GM23338 (cell line): ENCODE results near the gene KRTAP1-4.

ENCODE experiments used
- CREB1 ChIP-seq: fragments of 250-450 bp; sonication (Bioruptor Pico); IDR thresholded peaks from 2 replicates; pipeline ENCODE4 v1.5.0; 2020; ENCODE audit warnings: low read depth, mild to moderate bottlenecking, moderate library complexity
- ETS1 ChIP-seq: IDR thresholded peaks from 2 replicates; pipeline ENCODE4 v1.6.1; 2016; ENCODE audit warnings: antibody characterized with exemption
- EZH2 ChIP-seq: fragments of 200-600 bp; sonication (generic); IDR thresholded peaks from one replicate; pipeline ENCODE4 v1.8.0; 2017; ENCODE audit warnings: antibody characterized with exemption, mild to moderate bottlenecking, low read depth; ENCODE audit not compliant: unreplicated experiment
- EZH2phosphoT487 ChIP-seq: fragments of 200-600 bp; sonication (generic); IDR thresholded peaks from one replicate; pipeline ENCODE4 v1.8.1; 2018; ENCODE audit warnings: antibody characterized with exemption; ENCODE audit not compliant: unreplicated experiment
- JUNB ChIP-seq: IDR thresholded peaks from one replicate; pipeline ENCODE4 v1.6.1; 2016; ENCODE audit warnings: antibody characterized with exemption; ENCODE audit not compliant: unreplicated experiment
- NANOG ChIP-seq: IDR thresholded peaks from 2 replicates; pipeline ENCODE4 v1.6.1; 2016; ENCODE audit warnings: antibody characterized with exemption, borderline replicate concordance
- POLR2AphosphoS5 ChIP-seq: IDR thresholded peaks from 2 replicates; pipeline ENCODE4 v1.6.1; 2016; ENCODE audit warnings: antibody characterized with exemption, low read depth
- STAT1 ChIP-seq: IDR thresholded peaks from one replicate; pipeline ENCODE4 v1.6.1; 2016; ENCODE audit warnings: antibody characterized with exemption; ENCODE audit not compliant: unreplicated experiment
- ZNF114 ChIP-seq: fragments of 250-450 bp; sonication (Bioruptor Pico); IDR thresholded peaks from 2 replicates; pipeline ENCODE4 v1.5.0; 2020; ENCODE audit warnings: mild to moderate bottlenecking, moderate library complexity
- ZNF331 ChIP-seq: fragments of 250-450 bp; sonication (Bioruptor Pico); IDR thresholded peaks from 2 replicates; pipeline ENCODE4 v1.5.0; 2020; ENCODE audit warnings: low read depth, mild to moderate bottlenecking, moderate library complexity
- TF ChIP-seq, protein P1 (sequence below), 2 experiments: fragments of 200-600 bp in 1 of 2; sonication (generic) in 1 of 2; conservative IDR thresholded peaks; 2 replicates each; pipeline versions ENCODE4 v1.5.1 to v1.6.1; 2016 to 2017; ENCODE audit warnings: antibody characterized with exemption in 2 of 2, low read depth in 2 of 2, mild to moderate bottlenecking in 2 of 2, moderate library complexity in 1 of 2
- TF ChIP-seq, protein P2 (sequence below): IDR thresholded peaks from one replicate; pipeline ENCODE4 v1.6.1; 2018; ENCODE audit warnings: antibody characterized with exemption; ENCODE audit not compliant: unreplicated experiment
- TF ChIP-seq, protein P3 (sequence below): fragments of 250-450 bp; sonication (Bioruptor Pico); IDR thresholded peaks from 2 replicates; pipeline ENCODE4 v1.5.0; 2020; ENCODE audit warnings: mild to moderate bottlenecking, moderate library complexity

DNA sequence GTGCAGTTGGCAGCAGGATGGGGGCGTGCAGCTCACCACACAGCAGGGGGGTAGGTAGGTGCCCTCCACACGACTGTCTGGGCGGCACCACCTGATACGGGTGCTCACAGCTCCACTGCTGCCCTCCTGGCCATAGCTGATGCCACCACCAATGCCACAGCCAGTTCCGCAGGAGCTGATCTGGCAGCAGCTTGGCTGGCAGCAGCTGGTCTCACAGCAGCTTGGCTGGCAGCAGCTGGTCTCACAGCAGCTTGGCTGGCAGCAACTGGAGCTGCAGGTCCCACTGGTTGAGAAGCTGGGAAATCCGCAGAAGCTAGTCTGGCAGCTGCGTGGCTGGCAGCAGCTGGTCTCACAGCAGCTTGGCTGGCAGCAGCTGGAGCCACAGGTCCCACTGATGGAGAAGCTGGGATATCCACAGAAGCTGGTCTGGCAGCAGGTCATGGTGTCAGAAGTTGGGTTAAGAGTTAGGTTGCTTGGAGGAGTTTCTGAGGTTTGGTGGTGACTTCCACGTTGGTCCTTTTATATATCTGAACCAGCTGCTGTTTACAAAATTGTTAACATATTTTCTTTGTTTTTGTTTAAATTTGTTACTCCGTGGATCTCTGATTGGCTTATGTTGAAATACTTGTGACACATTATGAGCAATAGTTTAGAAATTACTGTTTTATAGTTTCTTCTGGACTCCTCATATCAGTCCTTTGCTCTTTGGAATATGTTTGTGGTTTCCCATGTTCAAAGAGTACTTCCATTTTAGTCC lies 3.1 kb downstream of the KRTAP1-4 start, which contains the start of gene KRTAP1-5:
- TF ChIP-seq, protein P1, sequence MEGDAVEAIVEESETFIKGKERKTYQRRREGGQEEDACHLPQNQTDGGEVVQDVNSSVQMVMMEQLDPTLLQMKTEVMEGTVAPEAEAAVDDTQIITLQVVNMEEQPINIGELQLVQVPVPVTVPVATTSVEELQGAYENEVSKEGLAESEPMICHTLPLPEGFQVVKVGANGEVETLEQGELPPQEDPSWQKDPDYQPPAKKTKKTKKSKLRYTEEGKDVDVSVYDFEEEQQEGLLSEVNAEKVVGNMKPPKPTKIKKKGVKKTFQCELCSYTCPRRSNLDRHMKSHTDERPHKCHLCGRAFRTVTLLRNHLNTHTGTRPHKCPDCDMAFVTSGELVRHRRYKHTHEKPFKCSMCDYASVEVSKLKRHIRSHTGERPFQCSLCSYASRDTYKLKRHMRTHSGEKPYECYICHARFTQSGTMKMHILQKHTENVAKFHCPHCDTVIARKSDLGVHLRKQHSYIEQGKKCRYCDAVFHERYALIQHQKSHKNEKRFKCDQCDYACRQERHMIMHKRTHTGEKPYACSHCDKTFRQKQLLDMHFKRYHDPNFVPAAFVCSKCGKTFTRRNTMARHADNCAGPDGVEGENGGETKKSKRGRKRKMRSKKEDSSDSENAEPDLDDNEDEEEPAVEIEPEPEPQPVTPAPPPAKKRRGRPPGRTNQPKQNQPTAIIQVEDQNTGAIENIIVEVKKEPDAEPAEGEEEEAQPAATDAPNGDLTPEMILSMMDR (conservative IDR thresholded peaks at IDR 0.05; ENCODE audit: low read depth in 2 of 2) = no peak
- TF ChIP-seq EZH2phosphoT487 (no peak), EZH2 (no peak), ZNF114 (CRISPR knock-in tag) (no peak), POLR2AphosphoS5 (no peak), CREB1 (CRISPR knock-in tag) (no peak), ZNF331 (CRISPR knock-in tag) (no peak), ETS1 (no peak), JUNB (no peak), NANOG (no peak), STAT1 (no peak)
- TF ChIP-seq, protein P2, sequence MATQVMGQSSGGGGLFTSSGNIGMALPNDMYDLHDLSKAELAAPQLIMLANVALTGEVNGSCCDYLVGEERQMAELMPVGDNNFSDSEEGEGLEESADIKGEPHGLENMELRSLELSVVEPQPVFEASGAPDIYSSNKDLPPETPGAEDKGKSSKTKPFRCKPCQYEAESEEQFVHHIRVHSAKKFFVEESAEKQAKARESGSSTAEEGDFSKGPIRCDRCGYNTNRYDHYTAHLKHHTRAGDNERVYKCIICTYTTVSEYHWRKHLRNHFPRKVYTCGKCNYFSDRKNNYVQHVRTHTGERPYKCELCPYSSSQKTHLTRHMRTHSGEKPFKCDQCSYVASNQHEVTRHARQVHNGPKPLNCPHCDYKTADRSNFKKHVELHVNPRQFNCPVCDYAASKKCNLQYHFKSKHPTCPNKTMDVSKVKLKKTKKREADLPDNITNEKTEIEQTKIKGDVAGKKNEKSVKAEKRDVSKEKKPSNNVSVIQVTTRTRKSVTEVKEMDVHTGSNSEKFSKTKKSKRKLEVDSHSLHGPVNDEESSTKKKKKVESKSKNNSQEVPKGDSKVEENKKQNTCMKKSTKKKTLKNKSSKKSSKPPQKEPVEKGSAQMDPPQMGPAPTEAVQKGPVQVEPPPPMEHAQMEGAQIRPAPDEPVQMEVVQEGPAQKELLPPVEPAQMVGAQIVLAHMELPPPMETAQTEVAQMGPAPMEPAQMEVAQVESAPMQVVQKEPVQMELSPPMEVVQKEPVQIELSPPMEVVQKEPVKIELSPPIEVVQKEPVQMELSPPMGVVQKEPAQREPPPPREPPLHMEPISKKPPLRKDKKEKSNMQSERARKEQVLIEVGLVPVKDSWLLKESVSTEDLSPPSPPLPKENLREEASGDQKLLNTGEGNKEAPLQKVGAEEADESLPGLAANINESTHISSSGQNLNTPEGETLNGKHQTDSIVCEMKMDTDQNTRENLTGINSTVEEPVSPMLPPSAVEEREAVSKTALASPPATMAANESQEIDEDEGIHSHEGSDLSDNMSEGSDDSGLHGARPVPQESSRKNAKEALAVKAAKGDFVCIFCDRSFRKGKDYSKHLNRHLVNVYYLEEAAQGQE = no peak
- TF ChIP-seq, protein P3, sequence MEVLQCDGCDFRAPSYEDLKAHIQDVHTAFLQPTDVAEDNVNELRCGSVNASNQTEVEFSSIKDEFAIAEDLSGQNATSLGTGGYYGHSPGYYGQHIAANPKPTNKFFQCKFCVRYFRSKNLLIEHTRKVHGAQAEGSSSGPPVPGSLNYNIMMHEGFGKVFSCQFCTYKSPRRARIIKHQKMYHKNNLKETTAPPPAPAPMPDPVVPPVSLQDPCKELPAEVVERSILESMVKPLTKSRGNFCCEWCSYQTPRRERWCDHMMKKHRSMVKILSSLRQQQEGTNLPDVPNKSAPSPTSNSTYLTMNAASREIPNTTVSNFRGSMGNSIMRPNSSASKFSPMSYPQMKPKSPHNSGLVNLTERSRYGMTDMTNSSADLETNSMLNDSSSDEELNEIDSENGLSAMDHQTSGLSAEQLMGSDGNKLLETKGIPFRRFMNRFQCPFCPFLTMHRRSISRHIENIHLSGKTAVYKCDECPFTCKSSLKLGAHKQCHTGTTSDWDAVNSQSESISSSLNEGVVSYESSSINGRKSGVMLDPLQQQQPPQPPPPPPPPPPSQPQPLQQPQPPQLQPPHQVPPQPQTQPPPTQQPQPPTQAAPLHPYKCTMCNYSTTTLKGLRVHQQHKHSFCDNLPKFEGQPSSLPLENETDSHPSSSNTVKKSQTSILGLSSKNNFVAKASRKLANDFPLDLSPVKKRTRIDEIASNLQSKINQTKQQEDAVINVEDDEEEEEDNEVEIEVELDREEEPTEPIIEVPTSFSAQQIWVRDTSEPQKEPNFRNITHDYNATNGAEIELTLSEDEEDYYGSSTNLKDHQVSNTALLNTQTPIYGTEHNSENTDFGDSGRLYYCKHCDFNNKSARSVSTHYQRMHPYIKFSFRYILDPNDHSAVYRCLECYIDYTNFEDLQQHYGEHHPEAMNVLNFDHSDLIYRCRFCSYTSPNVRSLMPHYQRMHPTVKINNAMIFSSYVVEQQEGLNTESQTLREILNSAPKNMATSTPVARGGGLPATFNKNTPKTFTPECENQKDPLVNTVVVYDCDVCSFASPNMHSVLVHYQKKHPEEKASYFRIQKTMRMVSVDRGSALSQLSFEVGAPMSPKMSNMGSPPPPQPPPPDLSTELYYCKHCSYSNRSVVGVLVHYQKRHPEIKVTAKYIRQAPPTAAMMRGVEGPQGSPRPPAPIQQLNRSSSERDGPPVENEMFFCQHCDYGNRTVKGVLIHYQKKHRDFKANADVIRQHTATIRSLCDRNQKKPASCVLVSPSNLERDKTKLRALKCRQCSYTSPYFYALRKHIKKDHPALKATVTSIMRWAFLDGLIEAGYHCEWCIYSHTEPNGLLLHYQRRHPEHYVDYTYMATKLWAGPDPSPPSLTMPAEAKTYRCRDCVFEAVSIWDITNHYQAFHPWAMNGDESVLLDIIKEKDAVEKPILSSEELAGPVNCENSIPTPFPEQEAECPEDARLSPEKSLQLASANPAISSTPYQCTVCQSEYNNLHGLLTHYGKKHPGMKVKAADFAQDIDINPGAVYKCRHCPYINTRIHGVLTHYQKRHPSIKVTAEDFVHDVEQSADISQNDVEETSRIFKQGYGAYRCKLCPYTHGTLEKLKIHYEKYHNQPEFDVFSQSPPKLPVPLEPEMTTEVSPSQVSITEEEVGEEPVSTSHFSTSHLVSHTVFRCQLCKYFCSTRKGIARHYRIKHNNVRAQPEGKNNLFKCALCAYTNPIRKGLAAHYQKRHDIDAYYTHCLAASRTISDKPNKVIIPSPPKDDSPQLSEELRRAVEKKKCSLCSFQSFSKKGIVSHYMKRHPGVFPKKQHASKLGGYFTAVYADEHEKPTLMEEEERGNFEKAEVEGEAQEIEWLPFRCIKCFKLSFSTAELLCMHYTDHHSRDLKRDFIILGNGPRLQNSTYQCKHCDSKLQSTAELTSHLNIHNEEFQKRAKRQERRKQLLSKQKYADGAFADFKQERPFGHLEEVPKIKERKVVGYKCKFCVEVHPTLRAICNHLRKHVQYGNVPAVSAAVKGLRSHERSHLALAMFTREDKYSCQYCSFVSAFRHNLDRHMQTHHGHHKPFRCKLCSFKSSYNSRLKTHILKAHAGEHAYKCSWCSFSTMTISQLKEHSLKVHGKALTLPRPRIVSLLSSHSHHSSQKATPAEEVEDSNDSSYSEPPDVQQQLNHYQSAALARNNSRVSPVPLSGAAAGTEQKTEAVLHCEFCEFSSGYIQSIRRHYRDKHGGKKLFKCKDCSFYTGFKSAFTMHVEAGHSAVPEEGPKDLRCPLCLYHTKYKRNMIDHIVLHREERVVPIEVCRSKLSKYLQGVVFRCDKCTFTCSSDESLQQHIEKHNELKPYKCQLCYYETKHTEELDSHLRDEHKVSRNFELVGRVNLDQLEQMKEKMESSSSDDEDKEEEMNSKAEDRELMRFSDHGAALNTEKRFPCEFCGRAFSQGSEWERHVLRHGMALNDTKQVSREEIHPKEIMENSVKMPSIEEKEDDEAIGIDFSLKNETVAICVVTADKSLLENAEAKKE (CRISPR knock-in tag) = no peak
